Ovary (tissue), 9 donors: ENCODE measurements around the gene IL15RA. TPM values are rescaled to one million over a fixed set of nuclear protein-coding genes. Genes with fewer than 3 reads are reported as not detected.
A peak's percentile ranks its signal among the peaks of the same experiment; 100 is the strongest.

Experiments used
- DNase-seq, 5 donors: peaks; one replicate each; pipeline ENCODE4 v3.0.0-alpha.2; 2019 to 2020
- H3K27ac ChIP-seq, 2 donors: fragments of 200-600 bp; one replicate each; pipeline versions ENCODE4 v1.5.1 to v1.8.0; 2019 to 2022
- H3K27me3 ChIP-seq: fragments of 200-600 bp; one replicate; pipeline ENCODE4 v1.8.0; 2022
- H3K36me3 ChIP-seq: fragments of 200-600 bp; sonication (generic); one replicate; pipeline ENCODE4 v1.5.1; 2019
- H3K4me1 ChIP-seq: one replicate; pipeline ENCODE4 v1.8.1; 2013; ENCODE audit warnings: mild to moderate bottlenecking, moderate library complexity; ENCODE audit not compliant: insufficient read depth
- H3K4me3 ChIP-seq: fragments of 200-600 bp; sonication (generic); one replicate; pipeline ENCODE4 v1.5.1; 2017
- H3K9me3 ChIP-seq, 2 donors: fragments of 200-600 bp in 1 of 2; sonication (generic) in 1 of 2; one replicate each; pipeline versions ENCODE4 v1.5.1 to v1.8.1; 2013 to 2019; ENCODE audit warnings: mild to moderate bottlenecking in 1 of 2, moderate library complexity in 1 of 2
- CTCF ChIP-seq, 3 donors: fragments of 450-650 bp in 2 of 3; fragments of 200-600 bp in 1 of 3; IDR thresholded peaks; one replicate each; pipeline versions ENCODE4 v1.5.1 to v1.8.0; 2016 to 2022; ENCODE audit warnings: antibody characterized with exemption in 3 of 3, mild to moderate bottlenecking in 1 of 3
- EP300 ChIP-seq: sonication (generic); formaldehyde crosslinking; IDR thresholded peaks from one replicate; pipeline ENCODE4 v1.6.1; 2017; ENCODE audit warnings: antibody characterized with exemption
- POLR2A ChIP-seq: fragments of 450-650 bp; IDR thresholded peaks from one replicate; pipeline ENCODE4 v1.6.1; 2017; ENCODE audit warnings: antibody characterized with exemption, mild to moderate bottlenecking, moderate library complexity
- WGBS, 3 donors: extraction: QIAGEN DNeasy Blood & Tissue Kit in 1 of 3; methylation state at CpG; one replicate each; pipeline versions ENCODE4 v1.1.5 to v1.1.7; 2013 to 2017; 5-methylcytosine and 5-hydroxymethylcytosine counted together
- intact Hi-C, 4 donors: fragments of 100-400 bp; cut with DNase I; formaldehyde crosslinking; loops; one replicate each; pipeline versions ENCODE4 v1.11.0 to v1.15.1; 2022 to 2023
- polyA plus RNA-seq, 2 donors: library from polyadenylated mRNA; stranded (reverse); fragments of 200-250 nt in 1 of 2; fragments of 350-450 nt in 1 of 2; fragmentation: Illumina TruSeq in 1 of 2; extraction: RNeasy Lipid Tissue Mini Kit (QIAGEN cat#74804) in 1 of 2; gene quantifications; one replicate each; pipeline ENCODE4 v1.2.3, GENCODE V29; 2013 to 2014
- total RNA-seq, 7 donors: library from RNA; depleted of rRNA in 2 of 7; stranded (reverse); fragments of >200 nt in 2 of 7; fragmentation: NEBNext Ultra II Directional in 3 of 7; extraction: Animal tissue kit (Norgen Biotek cat#: 25700) in 3 of 7; gene quantifications; one replicate each; pipeline versions ENCODE4 v1.1.0 to v1.2.4, GENCODE V29; 2016 to 2023
- donor health status: DM: no; HTN: no; CAD: no; lungs with moderate emphysema.
- donor health status: DM: no; HTN: no; CAD: no.
- donor health status: Bipolar disorder and iron deficiency.
- donor health status: DM: yes; HTN: yes; CAD: no.
- donor health status: DM: no; HTN: no; CAD: no.
- donor health status: DM: yes; HTN: yes; CAD: no.

Gene IL15RA
- total and polyA plus RNA-seq, 9 donors = 2.7 to 15.2 (median 6.3) TPM

GRCh38 chr10:5959581-5960069 is 17.7 kb downstream of the IL15RA start:
- intact Hi-C loops = loop anchor here in 1 of 4 donors (10.0 kb wide), 1 partner anchor 55 kb away; no protein-coding TSS in a partner anchor
- TF ChIP-seq POLR2A (no peak), EP300 (no peak), CTCF (IDR thresholded peaks at IDR 0.05) (no peak)
- Histone ChIP-seq H3K27me3 (no peaks in the 10 kb centered on the region), H3K4me3 (no peak overlapping the region), H3K4me1 (no peaks in the 10 kb centered on the region), H3K9me3 (no peaks in the 10 kb centered on the region), H3K36me3 (no peaks in the 10 kb centered on the region), H3K27ac (no peak overlapping the region)
- 89 to 93% (median 89%) methylated on average over 10 of the region's 10 CpGs for WGBS, 3 donors
- DNase-seq = peak in 4 of 5 donors; percentile 4 to 22 (median 7)

DNA sequence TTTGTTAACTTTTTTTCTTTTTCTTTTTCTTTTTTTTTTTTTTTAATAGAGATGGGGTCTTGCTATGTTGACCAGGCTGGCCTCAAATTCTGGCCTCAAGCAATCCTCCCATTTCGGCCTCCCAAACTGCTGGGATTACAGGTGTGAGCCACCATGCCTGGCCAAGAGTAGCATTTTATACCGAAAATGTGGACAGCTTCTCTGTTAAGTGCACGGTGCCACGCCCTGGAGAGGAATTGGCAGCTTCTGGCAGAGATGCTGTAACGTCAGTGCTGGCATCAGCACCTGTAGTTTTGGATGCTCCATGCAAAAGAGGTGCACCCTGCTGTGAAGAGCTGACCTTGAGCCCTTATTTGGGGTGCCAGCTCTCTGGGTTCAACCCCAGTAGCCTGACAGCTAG is 18.2 kb downstream of the IL15RA start:
- Histone ChIP-seq H3K27me3 (no peaks in the 10 kb centered on the region), H3K27ac (no peak overlapping the region), H3K4me3 (no peak overlapping the region), H3K9me3 (no peaks in the 10 kb centered on the region), H3K4me1 (no peaks in the 10 kb centered on the region), H3K36me3 (no peaks in the 10 kb centered on the region)
- intact Hi-C loops = loop anchor here in 1 of 4 donors (10.0 kb wide), 1 partner anchor 56 kb away; no protein-coding TSS in a partner anchor
- DNase-seq = peak in 3 of 5 donors; percentile 6 to 18 (median 7)
- 91 to 96% (median 94%) methylated on average over 5 of the region's 5 CpGs for WGBS, 3 donors
- no peak for TF ChIP-seq CTCF (IDR thresholded peaks at IDR 0.05)
- TF ChIP-seq EP300 = no peak
- no peak for TF ChIP-seq POLR2A

DNA sequence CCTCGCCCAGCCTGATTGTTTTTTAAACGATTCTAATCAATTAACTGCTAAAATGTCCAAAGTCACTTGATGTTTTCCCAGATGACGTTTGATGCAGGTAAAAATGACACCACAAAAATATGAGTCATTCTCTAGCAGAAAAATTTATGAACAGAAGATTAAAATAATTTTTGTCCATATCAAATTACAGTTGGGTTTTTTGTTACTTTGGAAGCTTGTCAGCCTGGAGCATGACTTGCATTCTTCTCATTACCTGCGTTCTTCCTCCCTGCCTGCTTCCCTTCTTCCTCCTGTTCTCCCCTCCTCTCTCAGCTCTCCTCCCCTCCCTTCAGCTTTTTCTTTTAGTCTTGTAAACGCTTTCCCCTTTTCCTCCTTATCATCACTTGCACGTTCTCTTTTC is 18.7 kb downstream of the IL15RA start:
- Histone ChIP-seq H3K9me3 (no peaks in the 10 kb centered on the region), H3K4me3 (no peak overlapping the region), H3K4me1 (no peaks in the 10 kb centered on the region), H3K27ac (no peak overlapping the region), H3K36me3 (no peaks in the 10 kb centered on the region), H3K27me3 (no peaks in the 10 kb centered on the region)
- intact Hi-C loops = loop anchor here in 1 of 4 donors (10.0 kb wide), 1 partner anchor 56 kb away; no protein-coding TSS in a partner anchor
- DNase-seq = no peak
- TF ChIP-seq EP300 (no peak), POLR2A (no peak), CTCF (IDR thresholded peaks at IDR 0.05) (no peak)
- WGBS, 3 donors = 60 to 71% (median 64%) methylated on average over 6 of the region's 6 CpGs

GRCh38 chr10:5958077-5958476 is 19.3 kb downstream of the IL15RA start:
- Histone ChIP-seq H3K36me3 (no peaks in the 10 kb centered on the region), H3K27ac (no peak overlapping the region), H3K4me1 (no peaks in the 10 kb centered on the region), H3K4me3 (no peak overlapping the region), H3K27me3 (no peaks in the 10 kb centered on the region), H3K9me3 (no peaks in the 10 kb centered on the region)
- WGBS, 3 donors = 57 to 61% (median 58%) methylated on average over 2 of the region's 2 CpGs
- no peak for DNase-seq
- TF ChIP-seq POLR2A = no peak
- TF ChIP-seq EP300 = no peak
- TF ChIP-seq CTCF (IDR thresholded peaks at IDR 0.05) = no peak
- intact Hi-C loops = loop anchor here in 1 of 4 donors (10.0 kb wide), 1 partner anchor 57 kb away; no protein-coding TSS in a partner anchor
